ENCODE results near the gene CLEC2L.

Gene CLEC2L

DNA sequence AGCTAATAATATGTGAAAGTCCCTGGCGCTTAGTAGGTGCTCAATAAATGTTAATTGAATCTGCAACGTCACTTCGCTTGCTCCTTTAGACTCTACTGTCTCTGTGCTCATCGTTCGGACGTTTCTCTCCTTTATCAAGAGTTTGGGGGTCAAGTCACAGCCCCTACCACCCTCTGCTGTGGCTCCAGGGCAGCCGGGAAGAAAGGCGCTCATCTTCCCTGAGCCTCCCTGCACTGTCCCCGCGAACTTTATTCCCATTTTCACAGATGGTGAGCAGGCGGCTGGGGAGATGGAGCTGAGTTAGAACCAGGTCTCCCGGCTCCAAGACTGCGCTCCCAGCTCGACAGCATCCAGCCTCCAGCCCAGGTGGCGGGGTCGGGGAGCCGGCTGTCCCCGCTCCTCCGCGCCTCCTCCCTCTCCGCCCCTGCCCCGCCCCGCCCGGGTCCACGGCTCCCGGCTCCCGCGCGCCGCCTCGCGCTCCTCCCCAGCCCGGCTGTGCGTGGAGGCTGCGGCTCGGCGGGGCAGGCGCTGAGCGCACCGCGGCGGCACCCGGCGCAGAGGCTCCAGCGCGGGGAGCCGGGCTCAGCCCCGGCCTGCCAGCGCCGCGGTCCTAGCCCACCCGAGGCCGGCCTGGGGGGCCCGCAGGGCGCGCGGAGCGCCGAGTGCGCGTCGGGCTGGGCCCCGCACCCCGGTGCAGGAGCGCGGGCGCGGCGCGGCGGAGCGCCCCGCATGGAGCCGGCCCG lies at the start of gene CLEC2L:
CLEC2L (plus strand) TSS at position 487 of the 743 bp plus-strand sequence; CDS start at position 730, 243 bp downstream.
- DNase-seq (ENCODE audit: low spot score) = no peak

DNA sequence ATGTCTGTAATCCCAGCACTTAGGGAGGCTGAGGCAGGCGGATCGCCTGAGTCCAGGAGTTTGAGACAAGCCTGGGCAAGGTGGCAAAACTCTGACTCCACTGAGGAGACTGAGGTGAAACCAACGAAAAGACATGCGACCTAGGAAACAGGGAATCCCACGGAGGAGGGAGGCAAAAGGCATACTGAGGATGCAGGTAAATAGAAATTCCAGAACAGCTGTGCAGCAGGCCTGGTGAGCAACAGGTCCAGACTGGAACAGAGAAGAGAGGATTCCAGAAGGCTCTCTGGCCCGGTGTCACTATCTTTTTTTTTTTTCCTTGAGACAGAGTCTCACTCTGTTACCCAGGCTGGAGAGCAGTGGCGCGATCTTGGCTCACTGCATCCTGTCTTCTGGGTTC lies 47.3 kb upstream of the CLEC2L start:
- DNase-seq (ENCODE audit: low spot score) = no peak

DNA sequence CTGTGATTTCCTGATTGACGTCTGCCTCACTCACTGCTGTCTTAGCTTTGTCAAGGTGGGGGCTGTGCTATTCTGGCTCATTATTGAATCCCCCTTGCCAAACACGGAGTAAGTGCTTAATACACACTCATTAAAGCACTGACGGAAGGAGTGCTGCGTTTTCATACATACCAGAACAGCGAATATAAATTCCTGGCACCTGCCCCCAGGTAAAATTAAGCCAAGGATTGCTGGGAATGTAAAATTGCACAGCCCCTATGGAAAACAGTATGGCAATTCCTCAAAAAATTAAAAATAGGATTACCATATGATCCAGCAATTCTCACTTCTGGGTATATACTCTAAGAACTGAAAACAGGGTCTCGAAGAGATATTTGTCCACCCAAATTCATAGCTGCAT lies 46.6 kb upstream of the CLEC2L start:
- DNase-seq (ENCODE audit: low spot score) = no peak

DNA sequence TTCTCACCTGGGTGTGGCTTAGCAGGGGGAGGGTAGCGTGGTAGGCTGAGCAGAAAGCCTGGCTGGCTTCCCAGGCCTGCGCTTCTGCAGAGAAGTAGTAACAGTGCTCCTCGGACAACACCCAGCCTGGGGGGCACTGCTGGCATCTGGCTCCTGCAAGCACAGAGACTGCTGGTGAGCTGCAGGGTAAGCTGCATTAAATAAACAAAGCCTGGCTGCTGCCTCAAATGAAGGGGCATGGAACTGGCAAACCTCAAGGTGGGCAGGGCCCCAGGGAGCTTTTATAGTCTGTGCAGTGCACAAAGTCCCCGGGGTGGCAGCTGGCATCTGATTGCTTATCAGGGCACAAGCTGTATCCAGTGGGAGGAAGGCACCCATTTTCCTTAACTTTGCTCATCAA lies 43.9 kb upstream of the CLEC2L start:
- no peak for DNase-seq (ENCODE audit: low spot score)

DNA sequence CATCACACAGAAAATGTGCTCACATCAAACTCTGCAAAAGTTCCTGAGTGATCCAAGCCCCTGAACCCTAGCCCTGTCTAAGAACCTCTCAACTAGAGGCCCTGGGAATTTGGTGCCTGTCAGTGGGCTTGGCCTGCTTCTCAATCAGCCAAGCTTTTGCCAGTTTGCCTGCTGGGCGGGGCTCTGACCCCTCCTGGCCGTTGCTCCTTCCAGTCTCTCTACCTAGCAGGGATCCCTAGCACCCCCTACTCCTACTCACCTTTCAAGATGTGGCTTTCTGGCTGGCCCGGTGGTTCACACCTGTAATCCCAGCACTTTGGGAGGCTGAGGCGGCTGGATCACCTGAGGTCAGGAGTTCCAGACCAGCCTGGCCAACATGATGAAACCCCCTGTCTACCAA lies 42.1 kb upstream of the CLEC2L start:
- DNase-seq (ENCODE audit: low spot score) = no peak

DNA sequence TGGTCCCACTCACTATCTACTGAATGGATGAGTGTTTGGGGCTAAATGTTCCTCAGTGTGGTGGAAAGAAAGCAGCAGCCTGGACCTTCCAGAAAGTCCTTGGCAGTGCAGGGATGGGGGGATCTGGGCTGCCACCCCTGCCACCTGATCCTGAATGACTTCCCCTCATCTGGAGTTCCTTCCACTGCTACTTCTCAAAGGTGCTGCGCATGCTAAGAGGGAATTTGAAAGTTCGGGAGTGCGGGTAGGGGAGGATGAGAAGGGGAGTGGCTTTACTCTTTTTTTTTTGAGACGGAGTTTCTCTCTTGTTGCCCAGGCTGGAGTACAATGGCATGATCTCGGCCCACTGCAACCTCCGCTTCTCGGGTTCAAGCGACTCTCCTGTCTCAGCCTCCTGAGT lies 41.4 kb upstream of the CLEC2L start:
- no peak for DNase-seq (ENCODE audit: low spot score)

DNA sequence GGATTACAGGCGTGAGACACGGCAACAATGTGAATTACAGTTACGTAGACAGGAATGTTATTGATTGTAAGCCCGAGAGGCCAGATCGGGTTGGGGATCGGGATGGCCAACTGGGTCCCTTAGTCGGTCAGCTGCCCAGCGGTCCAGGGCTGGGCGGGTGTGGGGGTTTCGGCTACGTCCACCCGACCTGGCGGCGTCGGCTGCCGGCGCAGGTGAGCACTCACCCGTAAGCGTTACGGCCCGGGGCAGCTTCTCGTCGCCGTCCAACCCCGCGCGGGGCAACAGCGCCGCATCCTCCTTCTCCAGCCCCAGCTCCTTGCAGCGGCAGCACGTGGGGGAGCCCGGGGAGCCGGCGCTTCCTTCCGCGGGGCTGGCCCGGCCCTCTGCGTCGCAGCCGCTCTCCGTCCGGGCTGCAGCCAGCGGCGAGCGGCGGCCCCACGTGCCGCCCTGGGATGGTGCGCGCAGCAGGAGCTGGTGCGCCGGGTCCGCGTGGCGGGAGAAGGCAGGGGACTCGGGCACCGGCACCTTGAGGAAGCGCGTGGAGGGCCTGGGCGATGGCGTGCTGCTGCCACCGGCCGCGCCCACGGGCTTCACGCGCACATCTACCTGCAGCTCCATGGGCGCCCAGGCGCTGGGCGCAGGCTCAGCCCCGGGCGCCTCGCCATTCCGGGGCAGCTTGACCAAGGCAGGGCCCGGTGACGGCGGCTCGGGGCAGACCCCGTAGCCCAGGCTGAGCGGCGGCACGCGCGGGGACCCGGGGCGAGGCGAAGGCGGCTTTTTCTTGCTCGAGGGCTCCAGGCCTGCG lies 40.6 kb upstream of the CLEC2L start:
- peak; percentile 45 for DNase-seq (ENCODE audit: low spot score)

DNA sequence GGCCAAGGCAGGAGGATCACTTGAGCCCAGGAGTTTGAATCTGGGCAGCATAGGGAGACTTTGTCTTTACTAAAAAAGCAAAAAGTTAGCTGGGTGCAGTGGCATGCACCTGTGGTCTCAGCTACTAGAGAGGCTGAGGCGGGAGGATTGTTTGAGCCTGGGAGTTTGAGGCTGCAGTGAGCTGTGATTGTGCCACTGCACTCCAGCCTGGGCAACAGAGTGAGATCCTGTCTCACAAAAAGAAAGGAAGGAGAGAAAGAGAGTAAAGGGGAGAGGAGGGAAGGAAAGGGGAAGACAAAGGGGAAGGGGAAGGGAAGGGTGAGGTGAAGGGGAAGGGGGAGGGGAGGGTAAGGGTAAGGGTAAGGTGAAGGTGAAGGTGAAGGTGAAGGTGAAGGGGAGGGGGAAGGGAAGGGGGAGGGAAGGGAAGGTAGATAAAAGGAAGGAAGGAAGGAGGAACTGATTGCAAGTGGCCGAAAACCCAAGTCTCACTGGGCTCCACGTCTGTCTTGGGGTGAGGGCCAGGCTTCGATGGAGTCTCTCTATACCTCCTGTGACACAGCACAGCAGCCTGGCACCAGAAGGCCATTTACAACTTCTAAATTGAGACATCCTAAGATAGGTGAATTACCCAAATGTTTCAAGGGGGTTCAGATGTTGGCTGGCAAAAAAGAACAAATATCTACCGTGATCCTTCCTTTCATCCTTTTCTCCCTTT lies 36.0 kb upstream of the CLEC2L start:
- DNase-seq (ENCODE audit: low spot score) = no peak

DNA sequence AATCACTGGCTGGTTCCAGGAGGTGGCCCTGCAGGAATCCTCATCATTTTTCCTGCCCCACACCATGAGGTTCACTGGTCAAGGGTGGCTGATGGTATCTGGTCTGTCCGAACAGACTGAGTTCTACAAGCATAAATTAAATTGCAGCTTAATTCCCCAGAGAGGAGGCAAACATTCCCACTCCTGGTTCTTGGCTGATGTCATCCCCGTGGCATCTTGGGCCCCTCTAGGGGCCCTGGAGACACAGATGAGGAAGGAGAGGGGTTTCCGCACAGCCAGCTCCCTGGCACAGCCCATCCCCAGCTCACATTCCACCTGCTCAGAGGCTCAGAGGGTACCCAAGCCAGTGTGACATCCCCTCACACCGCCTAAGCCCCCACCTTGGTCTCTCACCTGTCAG lies 34.7 kb upstream of the CLEC2L start:
- peak; percentile 86 for DNase-seq (ENCODE audit: low spot score)

DNA sequence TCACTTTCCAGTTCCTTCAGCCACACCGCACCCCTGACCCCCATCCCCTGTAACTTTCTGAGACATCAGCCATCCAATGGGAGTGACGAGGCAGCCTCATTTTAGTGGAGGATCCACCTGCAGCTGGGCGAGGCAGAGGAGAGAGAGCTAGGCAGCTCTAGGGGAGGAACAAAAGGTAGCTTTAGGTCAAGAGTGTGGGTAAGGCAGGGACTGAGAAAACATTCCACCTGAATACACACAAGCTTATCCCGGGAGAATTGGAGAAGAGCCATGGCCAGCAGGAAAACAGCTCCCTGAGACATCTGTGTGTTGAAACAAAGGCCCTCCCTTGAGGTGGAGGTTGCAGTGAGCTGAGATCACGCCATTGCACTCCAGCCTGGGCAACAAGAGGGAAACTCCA lies 33.4 kb upstream of the CLEC2L start:
- peak; percentile 78 for DNase-seq (ENCODE audit: low spot score)

DNA sequence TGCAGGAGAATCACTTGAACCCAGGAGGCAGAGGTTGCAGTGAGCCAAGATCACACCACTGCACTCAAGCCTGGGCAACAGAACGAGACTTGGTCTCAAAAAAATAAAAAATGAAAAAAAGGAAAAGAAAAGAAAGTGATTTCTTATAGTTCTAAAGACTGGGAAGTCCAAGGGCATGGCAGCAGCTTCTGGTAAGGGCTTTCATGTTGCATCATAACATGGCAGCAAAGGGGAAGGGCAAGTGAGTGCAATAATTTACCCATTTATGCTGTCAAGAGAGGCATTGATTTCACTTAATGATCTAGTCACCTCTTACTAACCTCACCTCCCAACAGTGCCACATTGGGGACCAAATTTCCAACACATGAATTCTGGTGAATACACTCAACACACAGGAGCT lies 31.2 kb upstream of the CLEC2L start:
- no peak for DNase-seq (ENCODE audit: low spot score)

DNA sequence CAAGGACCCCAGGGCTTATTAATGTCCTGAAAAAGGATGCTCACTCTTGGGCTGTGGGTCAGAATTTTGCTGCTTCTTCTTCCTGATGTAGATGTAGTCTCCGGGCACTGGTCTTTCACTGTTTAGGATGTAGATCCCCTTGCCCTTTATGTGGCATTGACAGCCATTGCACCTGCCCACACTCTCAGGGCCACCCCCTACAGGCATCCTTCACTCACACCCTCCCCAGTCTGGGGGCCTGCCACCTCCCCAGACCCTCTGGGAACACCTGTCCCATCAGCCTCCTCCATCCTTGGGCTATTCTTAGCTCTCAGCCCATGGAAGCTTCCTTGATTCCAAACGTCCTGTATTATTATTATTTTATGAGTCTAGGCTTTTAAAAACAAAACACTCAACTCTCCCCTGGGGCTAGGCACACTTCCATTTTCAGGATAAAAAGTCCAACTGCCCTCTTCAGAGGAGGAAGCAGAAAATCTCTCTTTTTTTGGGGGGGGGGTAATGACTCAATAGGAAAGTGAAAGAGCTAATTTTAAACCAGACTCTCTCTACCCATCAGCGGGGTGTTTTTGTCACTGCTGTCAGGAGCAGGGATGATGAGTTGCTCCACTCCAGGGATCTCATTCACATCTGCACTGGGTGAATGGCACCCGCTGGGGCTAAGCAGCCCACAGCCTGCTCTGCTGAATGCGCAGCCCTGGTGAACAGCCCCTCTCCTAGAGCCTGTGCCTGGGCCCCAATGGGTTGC lies 28.5 kb upstream of the CLEC2L start:
- DNase-seq (ENCODE audit: low spot score) = no peak

DNA sequence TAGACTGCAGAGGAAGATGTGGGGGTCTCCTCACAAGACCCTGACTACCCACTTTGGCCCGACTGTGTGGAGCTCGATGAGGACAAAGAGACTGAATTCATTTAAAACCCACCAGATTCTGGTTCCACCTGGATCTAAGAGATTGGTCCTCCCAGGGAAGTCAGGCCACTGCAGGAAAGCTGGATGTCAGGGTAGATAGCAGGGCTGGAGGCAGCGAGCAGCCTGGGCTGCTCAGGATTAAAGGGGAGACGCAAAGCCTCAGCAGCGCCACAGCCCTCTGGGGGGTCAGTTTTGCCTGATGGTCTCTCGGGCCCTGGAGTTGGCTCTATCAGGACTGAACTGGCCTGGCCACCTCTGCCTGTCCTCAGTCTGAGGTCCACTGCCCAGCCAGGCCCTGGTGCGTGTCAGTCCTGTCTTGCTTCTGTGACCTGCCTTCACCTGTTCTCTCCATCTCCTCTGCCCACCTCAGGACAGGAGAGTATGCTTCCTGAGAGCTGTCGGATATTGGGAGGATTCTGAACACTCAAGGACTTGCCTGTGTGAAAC lies 27.8 kb upstream of the CLEC2L start:
- no peak for DNase-seq (ENCODE audit: low spot score)

DNA sequence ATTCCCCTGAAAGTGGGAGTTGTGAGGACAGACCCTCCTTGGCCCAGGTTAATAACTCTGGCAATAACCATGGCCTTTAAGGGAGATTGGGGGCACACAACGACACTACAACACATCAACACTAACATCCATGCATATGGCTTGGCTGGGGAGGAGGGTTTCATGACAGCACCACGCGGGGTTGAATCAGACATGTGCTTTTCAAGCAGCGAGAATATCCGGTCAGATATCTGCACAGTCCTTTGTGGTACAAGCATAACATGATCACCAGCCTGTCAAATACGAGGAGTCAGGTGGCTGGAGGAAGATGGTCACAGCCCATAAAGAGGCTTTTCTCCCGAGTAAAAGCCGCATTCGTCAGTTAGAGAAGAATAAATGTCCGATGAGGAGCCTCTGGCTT lies 27.0 kb upstream of the CLEC2L start:
- no peak for DNase-seq (ENCODE audit: low spot score)

DNA sequence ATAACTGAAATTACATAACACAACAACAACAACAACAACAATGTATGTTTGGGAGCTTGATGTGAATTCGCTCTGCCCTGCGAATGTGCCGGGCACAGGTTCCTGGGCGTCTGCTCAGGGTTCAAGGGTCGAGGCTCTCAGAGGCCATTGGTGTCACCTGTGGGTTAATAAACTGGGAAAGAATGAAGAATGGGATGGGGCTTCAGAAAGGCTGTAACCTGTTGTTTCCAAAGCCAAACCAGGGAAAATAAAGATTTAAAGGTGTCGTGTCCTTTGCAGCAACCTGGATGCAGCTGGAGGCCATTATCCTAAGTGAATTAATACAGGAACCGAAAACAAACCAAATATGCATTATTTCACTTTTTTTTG lies 22.7 kb upstream of the CLEC2L start:
- no peak for DNase-seq (ENCODE audit: low spot score)

DNA sequence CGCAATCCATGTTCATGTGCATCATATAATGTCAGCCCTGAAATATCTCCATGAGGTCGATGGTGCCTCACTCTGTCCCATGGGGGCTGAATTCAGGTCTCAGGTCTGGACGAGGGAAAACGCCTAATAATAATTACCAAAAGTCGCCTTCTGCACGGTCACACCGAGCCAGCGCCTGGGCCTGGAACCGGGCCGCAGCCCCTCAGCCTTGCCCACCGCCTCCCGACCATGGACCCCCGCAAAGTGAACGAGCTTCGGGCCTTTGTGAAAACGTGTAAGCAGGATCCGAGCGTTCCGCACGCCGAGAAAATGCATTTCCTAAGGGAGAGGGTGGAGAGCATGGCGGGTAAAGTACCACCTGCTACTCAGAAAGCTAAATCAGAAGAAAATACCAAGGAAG lies 21.3 kb upstream of the CLEC2L start:
- no peak for DNase-seq (ENCODE audit: low spot score)

DNA sequence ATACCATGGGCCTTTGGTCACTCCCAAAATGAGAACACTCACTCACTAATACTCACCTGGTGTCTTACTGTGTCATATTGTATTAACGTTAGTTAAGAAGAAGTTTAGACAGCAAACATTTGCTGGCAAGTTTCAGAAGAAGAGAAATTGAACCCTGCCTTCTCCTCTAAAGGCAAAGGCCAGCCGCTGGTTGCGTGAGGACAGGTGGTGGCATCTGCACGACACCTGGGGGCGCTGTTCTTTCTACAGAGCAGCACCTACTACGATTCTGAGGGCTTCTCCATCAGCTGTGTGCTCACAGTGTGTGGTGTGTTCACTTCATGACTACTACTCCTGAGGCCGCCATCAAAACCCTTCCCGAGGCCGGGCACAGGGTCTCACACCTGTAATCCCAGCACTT lies 17.9 kb upstream of the CLEC2L start:
- DNase-seq (ENCODE audit: low spot score) = no peak

DNA sequence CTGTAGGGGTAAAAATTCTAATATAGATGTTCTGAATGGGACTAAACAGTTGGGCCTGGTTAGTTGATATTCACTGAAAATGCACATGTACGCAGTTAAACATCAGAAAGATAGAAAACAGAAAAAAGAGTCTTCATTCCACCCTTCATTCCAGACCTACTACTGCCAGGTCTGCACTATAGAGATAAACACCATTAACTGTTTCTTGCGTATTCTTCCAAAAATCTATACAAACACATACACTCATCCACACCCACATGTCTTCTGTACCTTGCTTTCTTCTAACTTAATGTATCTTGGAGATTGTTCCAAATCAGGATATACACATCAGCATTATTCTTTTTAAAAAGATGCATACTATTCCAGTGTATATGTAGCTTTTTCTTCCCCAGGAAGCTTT lies 13.9 kb upstream of the CLEC2L start:
- no peak for DNase-seq (ENCODE audit: low spot score)

DNA sequence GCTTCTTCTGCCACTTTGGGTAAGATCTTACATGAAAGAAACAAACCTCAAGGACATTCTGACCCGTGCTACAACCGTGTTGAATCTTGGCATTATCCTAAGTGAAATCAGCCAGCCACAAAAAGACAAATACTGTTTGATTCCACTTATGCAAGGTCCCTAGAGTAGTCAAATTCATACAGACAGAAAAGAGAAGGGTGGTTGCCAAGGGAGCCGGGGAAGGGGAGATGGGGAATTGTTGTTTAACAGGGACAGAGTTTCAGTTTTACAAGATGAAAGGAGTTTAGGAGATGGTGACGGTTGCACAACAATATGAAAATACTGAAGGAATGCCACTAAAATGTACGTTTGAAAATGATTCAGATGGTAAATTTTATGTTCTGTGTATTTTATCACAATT lies 12.2 kb upstream of the CLEC2L start:
- no peak for DNase-seq (ENCODE audit: low spot score)

DNA sequence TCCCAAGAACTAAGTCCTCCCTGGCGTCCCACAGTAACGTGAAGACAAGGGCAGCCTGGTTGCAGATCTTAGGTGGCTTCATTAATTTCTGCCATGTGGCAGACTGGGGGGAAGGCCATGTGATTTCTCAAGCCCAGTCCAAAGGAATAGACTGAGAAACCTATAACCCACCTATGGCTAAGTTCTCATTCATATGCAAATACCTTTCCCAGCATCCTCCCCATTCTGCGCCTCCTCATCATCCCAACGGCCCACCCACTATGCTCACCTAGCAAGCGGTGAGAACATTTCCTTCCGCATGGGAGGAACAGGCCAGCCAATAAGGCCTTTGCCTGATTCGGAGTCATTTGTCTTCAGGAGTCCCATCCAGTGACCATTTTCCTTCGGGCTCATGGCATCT lies 8.2 kb upstream of the CLEC2L start:
- no peak for DNase-seq (ENCODE audit: low spot score)

DNA sequence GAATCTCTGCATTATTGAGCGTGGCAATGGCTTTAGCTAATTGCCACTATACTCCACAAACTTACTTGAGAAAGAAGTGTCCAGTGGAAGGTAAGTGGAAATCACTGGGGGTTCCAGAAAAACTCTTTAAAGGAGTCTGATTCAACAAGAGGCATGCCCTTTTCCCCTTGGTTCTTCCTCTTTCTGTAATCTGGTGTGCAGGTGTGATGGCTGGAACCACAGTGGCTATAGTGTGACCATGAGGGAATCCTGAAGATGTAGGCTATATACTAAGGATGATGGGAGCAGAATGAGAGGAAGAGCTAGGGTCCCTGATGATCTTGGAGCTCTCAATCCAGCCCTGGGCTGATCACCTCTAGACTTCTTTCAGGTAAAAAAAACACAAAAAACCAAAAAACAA lies 2.0 kb upstream of the CLEC2L start:
- DNase-seq (ENCODE audit: low spot score) = no peak

DNA sequence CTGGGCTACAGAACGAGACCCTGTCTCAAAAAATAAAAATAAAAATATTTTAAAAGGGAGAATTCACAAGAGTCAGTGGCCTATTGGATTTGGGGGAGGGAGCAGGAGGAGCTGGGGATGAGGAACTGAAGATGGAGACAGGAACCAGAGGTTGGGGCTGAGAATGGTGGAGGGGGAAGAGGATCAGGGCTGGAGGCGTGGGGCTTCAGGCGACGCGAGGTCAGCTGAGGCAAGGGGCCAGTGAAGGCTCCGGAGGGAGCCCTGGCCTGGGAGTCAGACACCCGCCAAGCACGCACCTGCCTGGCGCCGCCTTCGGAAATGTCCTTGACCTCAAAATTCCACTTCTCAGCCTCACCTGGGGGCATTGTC lies 671 bp upstream of the CLEC2L start:
- DNase-seq (ENCODE audit: low spot score) = no peak
